Stomach (tissue), 9 donors: ENCODE results near the gene OPN5. TPM values are rescaled to one million over a fixed set of nuclear protein-coding genes. Genes with fewer than 3 reads are reported as not detected.

ENCODE experiments used
- DNase-seq, 2 donors: peaks; one replicate each; pipeline versions ENCODE4 v3.0.0 to v3.0.0-alpha.2; 2013 to 2019
- H3K27ac ChIP-seq, 5 donors: fragments of 200-600 bp in 4 of 5; sonication (generic) in 4 of 5; one replicate each; pipeline ENCODE4 v1.5.1; 2013 to 2019; ENCODE audit warnings: mild to moderate bottlenecking in 1 of 5, moderate library complexity in 1 of 5
- H3K27me3 ChIP-seq, 3 donors: fragments of 200-600 bp; sonication (generic); one replicate each; pipeline ENCODE4 v1.5.1; 2017 to 2019; ENCODE audit warnings: mixed run types in 1 of 3
- H3K36me3 ChIP-seq, 4 donors: fragments of 200-600 bp; sonication (generic); 1 replicate in 3 of 4; 2 replicates in 1 of 4; pipeline ENCODE4 v1.5.1; 2016 to 2019
- H3K4me1 ChIP-seq, 4 donors: fragments of 200-600 bp; sonication (generic); one replicate each; pipeline ENCODE4 v1.5.1; 2016 to 2019
- H3K4me3 ChIP-seq, 4 donors: fragments of 200-600 bp; sonication (generic) in 3 of 4; one replicate each; pipeline ENCODE4 v1.5.1; 2016 to 2019; ENCODE audit warnings: mild to moderate bottlenecking in 1 of 4
- H3K9me3 ChIP-seq, 4 donors: fragments of 200-600 bp; sonication (generic); one replicate each; pipeline ENCODE4 v1.5.1; 2016 to 2019
- CTCF ChIP-seq, 7 experiments: fragments of 450-650 bp in 4 of 7; fragments of 200-600 bp in 3 of 7; sonication (generic) in 3 of 7; IDR thresholded peaks; one replicate each; pipeline ENCODE4 v1.5.1; 2016 to 2019; ENCODE audit warnings: antibody characterized with exemption in 7 of 7, control low read depth in 2 of 7, mild to moderate bottlenecking in 1 of 7
- EP300 ChIP-seq: sonication (generic); formaldehyde crosslinking; IDR thresholded peaks from one replicate; pipeline ENCODE4 v1.6.1; 2017; ENCODE audit warnings: antibody characterized with exemption
- POLR2A ChIP-seq, 4 donors: fragments of 450-650 bp; IDR thresholded peaks; one replicate each; pipeline ENCODE4 v1.6.1; 2016; ENCODE audit warnings: antibody characterized with exemption in 4 of 4, control low read depth in 2 of 4, mild to moderate bottlenecking in 1 of 4, moderate library complexity in 1 of 4
- POLR2AphosphoS5 ChIP-seq, 3 donors: sonication (generic); formaldehyde crosslinking; IDR thresholded peaks; one replicate each; pipeline ENCODE4 v1.6.1; 2016; ENCODE audit warnings: antibody characterized with exemption in 3 of 3
- WGBS, 5 donors: extraction: QIAGEN DNeasy Blood & Tissue Kit in 3 of 5; methylation state at CpG; one replicate each; pipeline versions ENCODE4 v1.1.5 to v1.1.7; 2013 to 2018; 5-methylcytosine and 5-hydroxymethylcytosine counted together
- intact Hi-C: fragments of 100-400 bp; cut with DNase I; formaldehyde crosslinking; loops from one replicate; pipeline ENCODE4 v1.15.1; 2023; ENCODE audit warnings: low total_unique reads
- polyA plus RNA-seq, 3 donors: library from polyadenylated mRNA; stranded (reverse); fragments of 200-250 nt; gene quantifications; one replicate each; pipeline ENCODE4 v1.2.3, GENCODE V29; 2013
- total RNA-seq, 5 donors: library from RNA; depleted of rRNA; stranded (reverse); fragments of >200 nt; gene quantifications; one replicate each; pipeline versions ENCODE4 v1.1.0 to v1.2.3, GENCODE V29; 2014 to 2016
- donor health status: healthy with polysubstance abuse.
- donor health status: Bipolar disorder and iron deficiency.
- donor health status: healthy.

OPN5 gene
- total and polyA plus RNA-seq, 8 donors, result 0.19 TPM; not detected in 7

GRCh38 chr6:47801984-47802383, 20.2 kb downstream of the OPN5 start:
- intact Hi-C loops, result no loop called here
- Histone ChIP-seq H3K27ac (no peak overlapping the region), H3K27me3 (no peaks in the 10 kb centered on the region), H3K36me3 (no peaks in the 10 kb centered on the region), H3K4me1 (no peaks in the 10 kb centered on the region), H3K9me3 (no peaks in the 10 kb centered on the region), H3K4me3 (no peak overlapping the region)
- TF ChIP-seq EP300 (no peak), POLR2AphosphoS5 (IDR thresholded peaks at IDR 0.05) (no peak), CTCF (IDR thresholded peaks at IDR 0.05) (no peak), POLR2A (IDR thresholded peaks at IDR 0.05) (no peak)
- 37 to 54% (median 49%) methylated on average over 2 of the region's 2 CpGs for WGBS, 5 donors
- no peak for DNase-seq

GRCh38 chr6:47804821-47805220, 23.0 kb downstream of the OPN5 start:
- Histone ChIP-seq H3K4me1 (no peaks in the 10 kb centered on the region), H3K9me3 (no peaks in the 10 kb centered on the region), H3K4me3 (no peak overlapping the region), H3K27me3 (no peaks in the 10 kb centered on the region), H3K36me3 (no peaks in the 10 kb centered on the region), H3K27ac (no peak overlapping the region)
- intact Hi-C loops, result no loop called here
- WGBS, 5 donors, result 56 to 80% (median 72%) methylated on average over 2 of the region's 2 CpGs
- DNase-seq, result no peak
- TF ChIP-seq POLR2A (IDR thresholded peaks at IDR 0.05), result no peak
- TF ChIP-seq EP300, result no peak
- no peak for TF ChIP-seq CTCF (IDR thresholded peaks at IDR 0.05)
- TF ChIP-seq POLR2AphosphoS5 (IDR thresholded peaks at IDR 0.05), result no peak

GRCh38 chr6:47809873-47810272, 28.0 kb downstream of the OPN5 start:
- DNase-seq, result no peak

GRCh38 chr6:47810885-47811284, 29.1 kb downstream of the OPN5 start:
- no peak for TF ChIP-seq POLR2A (IDR thresholded peaks at IDR 0.05)
- TF ChIP-seq POLR2AphosphoS5 (IDR thresholded peaks at IDR 0.05), result no peak
- intact Hi-C loops, result no loop called here
- Histone ChIP-seq H3K27me3 (no peaks in the 10 kb centered on the region), H3K27ac (no peak overlapping the region), H3K36me3 (no peaks in the 10 kb centered on the region), H3K4me1 (no peaks in the 10 kb centered on the region), H3K9me3 (no peaks in the 10 kb centered on the region), H3K4me3 (no peak overlapping the region)
- DNase-seq, result no peak
- 55 to 66% (median 63%) methylated on average over 3 of the region's 3 CpGs for WGBS, 5 donors

More at GRCh38 chr6:47809873-47810272, 28.0 kb downstream of the OPN5 start:
- Histone ChIP-seq H3K27ac (no peak overlapping the region), H3K4me1 (no peaks in the 10 kb centered on the region), H3K27me3 (no peaks in the 10 kb centered on the region), H3K9me3 (no peaks in the 10 kb centered on the region), H3K36me3 (no peaks in the 10 kb centered on the region), H3K4me3 (no peak overlapping the region)
- no peak for TF ChIP-seq CTCF (IDR thresholded peaks at IDR 0.05)
- no peak for TF ChIP-seq POLR2AphosphoS5 (IDR thresholded peaks at IDR 0.05)
- no peak for TF ChIP-seq POLR2A (IDR thresholded peaks at IDR 0.05)
- TF ChIP-seq EP300, result no peak
- intact Hi-C loops, result no loop called here
- 88 to 95% (median 90%) methylated on average over 8 of the region's 8 CpGs for whole genome bisulfite sequencing, 5 donors

GRCh38 chr6:47811443-47811842, 29.6 kb downstream of the OPN5 start:
- WGBS, 5 donors, result 76 to 88% (median 83%) methylated on average over 3 of the region's 3 CpGs
- Histone ChIP-seq H3K4me1 (no peaks in the 10 kb centered on the region), H3K9me3 (no peaks in the 10 kb centered on the region), H3K27me3 (no peaks in the 10 kb centered on the region), H3K4me3 (no peak overlapping the region), H3K27ac (no peak overlapping the region), H3K36me3 (no peaks in the 10 kb centered on the region)
- DNase-seq, result no peak
- TF ChIP-seq POLR2A (IDR thresholded peaks at IDR 0.05), result no peak
- TF ChIP-seq EP300, result no peak
- TF ChIP-seq POLR2AphosphoS5 (IDR thresholded peaks at IDR 0.05), result no peak
- TF ChIP-seq CTCF (IDR thresholded peaks at IDR 0.05), result no peak
- intact Hi-C loops, result no loop called here
